GM23338 (cell line): ENCODE results near the gene IL22. TPM values are rescaled to one million over a fixed set of nuclear protein-coding genes. Genes with fewer than 3 reads are reported as not detected.

Experiments used
- ATAC-seq: fragments of 200-7000 bp; cut with Tn5 transposase; 3 replicates; pipeline ENCODE4 v1.9.1; 2020
- DNase-seq: peaks from one replicate; pipeline ENCODE4 v3.0.0-alpha.2; 2015; ENCODE audit warnings: low spot score
- H2AFZ ChIP-seq: fragments of 200-600 bp; sonication (generic); 2 replicates; pipeline ENCODE4 v1.8.0; 2016; ENCODE audit warnings: antibody characterized with exemption, mild to moderate bottlenecking, moderate library complexity
- H3F3A ChIP-seq: fragments of 200-600 bp; sonication (generic); replicated peaks from 2 replicates; pipeline ENCODE4 v1.8.0; 2017; ENCODE audit warnings: antibody characterized with exemption, mixed run types, low read depth
- H3K27ac ChIP-seq: fragments of 200-600 bp; sonication (generic); 2 replicates; pipeline ENCODE4 v1.6.1; 2016; ENCODE audit warnings: low read depth
- H3K27me3 ChIP-seq: fragments of 200-600 bp; sonication (generic); 2 replicates; pipeline ENCODE4 v1.8.0; 2016; ENCODE audit warnings: mild to moderate bottlenecking, mixed run types, moderate library complexity; ENCODE audit not compliant: insufficient read depth
- H3K36me3 ChIP-seq: fragments of 200-600 bp; sonication (generic); 2 replicates; pipeline ENCODE4 v1.8.0; 2016; ENCODE audit warnings: mild to moderate bottlenecking; ENCODE audit not compliant: insufficient read depth
- H3K4me1 ChIP-seq: fragments of 200-600 bp; sonication (generic); 2 replicates; pipeline ENCODE4 v1.8.0; 2016; ENCODE audit warnings: mild to moderate bottlenecking, moderate library complexity; ENCODE audit not compliant: insufficient read depth
- H3K4me2 ChIP-seq: fragments of 200-600 bp; sonication (generic); 2 replicates; pipeline ENCODE4 v1.7.1; 2017; ENCODE audit warnings: mixed run types
- H3K4me3 ChIP-seq: fragments of 200-600 bp; sonication (generic); 2 replicates; pipeline ENCODE4 v1.6.1; 2016; ENCODE audit warnings: mixed run types
- H3K79me2 ChIP-seq: fragments of 200-600 bp; sonication (generic); replicated peaks from 2 replicates; pipeline ENCODE4 v1.8.0; 2017; ENCODE audit warnings: mild to moderate bottlenecking; ENCODE audit not compliant: insufficient read depth
- H3K9me2 ChIP-seq: fragments of 200-600 bp; sonication (generic); 2 replicates; pipeline ENCODE4 v1.8.0; 2017; ENCODE audit not compliant: insufficient read depth
- H4K20me1 ChIP-seq: fragments of 200-600 bp; sonication (generic); replicated peaks from 2 replicates; pipeline ENCODE4 v1.8.0; 2017; ENCODE audit warnings: mild to moderate bottlenecking; ENCODE audit not compliant: insufficient read depth
- H3K27ac Mint-ChIP-seq: 2 replicates; pipeline ENCODE4 v1.8.0; 2020; ENCODE audit warnings: inconsistent platforms, mild to moderate bottlenecking, moderate library complexity, mixed read lengths
- H3K27me3 Mint-ChIP-seq: 3 replicates; pipeline ENCODE4 v1.8.0; 2022; ENCODE audit warnings: low read depth, mild to moderate bottlenecking, moderate library complexity, mixed read lengths, inconsistent platforms; ENCODE audit not compliant: insufficient read depth, poor library complexity
- H3K36me3 Mint-ChIP-seq: 3 replicates; pipeline ENCODE4 v1.8.0; 2021; ENCODE audit warnings: low read depth, mild to moderate bottlenecking, inconsistent platforms, moderate library complexity, mixed read lengths
- H3K4me1 Mint-ChIP-seq: 3 replicates; pipeline ENCODE4 v1.8.0; 2020; ENCODE audit warnings: mild to moderate bottlenecking, inconsistent platforms, mixed read lengths
- H3K4me3 Mint-ChIP-seq: 3 replicates; pipeline ENCODE4 v1.8.0; 2021; ENCODE audit warnings: moderate library complexity, mild to moderate bottlenecking, inconsistent platforms, mixed read lengths
- H3K9me3 Mint-ChIP-seq: 3 replicates; pipeline ENCODE4 v1.8.0; 2020; ENCODE audit warnings: moderate library complexity, mild to moderate bottlenecking, inconsistent platforms, mixed read lengths
- CREB1 ChIP-seq: fragments of 250-450 bp; sonication (Bioruptor Pico); IDR thresholded peaks from 2 replicates; pipeline ENCODE4 v1.5.0; 2020; ENCODE audit warnings: low read depth, mild to moderate bottlenecking, moderate library complexity
- EZH2 ChIP-seq: fragments of 200-600 bp; sonication (generic); IDR thresholded peaks from one replicate; pipeline ENCODE4 v1.8.0; 2017; ENCODE audit warnings: antibody characterized with exemption, mild to moderate bottlenecking, low read depth; ENCODE audit not compliant: unreplicated experiment
- EZH2phosphoT487 ChIP-seq: fragments of 200-600 bp; sonication (generic); IDR thresholded peaks from one replicate; pipeline ENCODE4 v1.8.1; 2018; ENCODE audit warnings: antibody characterized with exemption; ENCODE audit not compliant: unreplicated experiment
- JUNB ChIP-seq: IDR thresholded peaks from one replicate; pipeline ENCODE4 v1.6.1; 2016; ENCODE audit warnings: antibody characterized with exemption; ENCODE audit not compliant: unreplicated experiment
- NANOG ChIP-seq: IDR thresholded peaks from 2 replicates; pipeline ENCODE4 v1.6.1; 2016; ENCODE audit warnings: antibody characterized with exemption, borderline replicate concordance
- POLR2AphosphoS5 ChIP-seq: IDR thresholded peaks from 2 replicates; pipeline ENCODE4 v1.6.1; 2016; ENCODE audit warnings: antibody characterized with exemption, low read depth
- polyA plus RNA-seq: library from polyadenylated mRNA; unstranded; fragments of >200 nt; fragmentation: Nextera tagmentation; extraction: Ambion mirVana; gene quantifications from 2 replicates; pipeline ENCODE4 v1.2.1, GENCODE V29; 2016
- total RNA-seq: library from RNA; depleted of rRNA; stranded (reverse); fragments of >200 nt; shearing (Covaris generic); gene quantifications from 2 replicates; pipeline ENCODE4 v1.2.3, GENCODE V29; 2014
- TF ChIP-seq, protein P1 (sequence below): fragments of 250-450 bp; sonication (Bioruptor Pico); IDR thresholded peaks from 2 replicates; pipeline ENCODE4 v1.5.0; 2020; ENCODE audit warnings: mild to moderate bottlenecking, moderate library complexity
- TF ChIP-seq, protein P2 (sequence below): IDR thresholded peaks from one replicate; pipeline ENCODE4 v1.6.1; 2018; ENCODE audit warnings: antibody characterized with exemption; ENCODE audit not compliant: unreplicated experiment
- TF ChIP-seq, protein P3 (sequence below), 2 experiments: fragments of 200-600 bp in 1 of 2; sonication (generic) in 1 of 2; conservative IDR thresholded peaks; 2 replicates each; pipeline versions ENCODE4 v1.5.1 to v1.6.1; 2016 to 2017; ENCODE audit warnings: antibody characterized with exemption in 2 of 2, low read depth in 2 of 2, mild to moderate bottlenecking in 2 of 2, moderate library complexity in 1 of 2

IL22 gene
- total and polyA plus RNA-seq, 2 experiments from 2014 or later = not detected

DNA sequence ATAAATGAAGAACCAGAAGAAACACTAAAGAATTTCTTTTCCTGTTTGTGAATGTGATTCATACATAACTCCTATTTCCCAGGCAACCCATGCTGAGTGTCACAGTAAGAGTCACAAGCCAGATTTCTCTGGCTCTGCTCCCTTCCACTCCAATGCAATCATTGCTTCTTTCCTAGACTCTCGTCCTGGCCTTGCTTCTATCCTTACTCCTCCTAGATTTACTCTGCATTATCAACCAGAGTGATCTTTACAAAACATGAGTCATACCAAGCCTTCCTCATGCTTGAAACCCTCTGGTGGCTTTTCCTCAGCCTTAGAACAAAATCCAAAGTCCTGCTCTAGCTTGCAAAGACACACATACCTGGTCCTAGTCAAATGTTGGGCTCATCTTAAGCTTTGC, 13.3 kb downstream of the IL22 start:
- no peak overlapping the region for H3K27ac Mint-ChIP-seq
- TF ChIP-seq JUNB (no peak), CREB1 (CRISPR knock-in tag) (no peak), NANOG (no peak), EZH2 (no peak), EZH2phosphoT487 (no peak), POLR2AphosphoS5 (no peak)
- TF ChIP-seq, protein P1, sequence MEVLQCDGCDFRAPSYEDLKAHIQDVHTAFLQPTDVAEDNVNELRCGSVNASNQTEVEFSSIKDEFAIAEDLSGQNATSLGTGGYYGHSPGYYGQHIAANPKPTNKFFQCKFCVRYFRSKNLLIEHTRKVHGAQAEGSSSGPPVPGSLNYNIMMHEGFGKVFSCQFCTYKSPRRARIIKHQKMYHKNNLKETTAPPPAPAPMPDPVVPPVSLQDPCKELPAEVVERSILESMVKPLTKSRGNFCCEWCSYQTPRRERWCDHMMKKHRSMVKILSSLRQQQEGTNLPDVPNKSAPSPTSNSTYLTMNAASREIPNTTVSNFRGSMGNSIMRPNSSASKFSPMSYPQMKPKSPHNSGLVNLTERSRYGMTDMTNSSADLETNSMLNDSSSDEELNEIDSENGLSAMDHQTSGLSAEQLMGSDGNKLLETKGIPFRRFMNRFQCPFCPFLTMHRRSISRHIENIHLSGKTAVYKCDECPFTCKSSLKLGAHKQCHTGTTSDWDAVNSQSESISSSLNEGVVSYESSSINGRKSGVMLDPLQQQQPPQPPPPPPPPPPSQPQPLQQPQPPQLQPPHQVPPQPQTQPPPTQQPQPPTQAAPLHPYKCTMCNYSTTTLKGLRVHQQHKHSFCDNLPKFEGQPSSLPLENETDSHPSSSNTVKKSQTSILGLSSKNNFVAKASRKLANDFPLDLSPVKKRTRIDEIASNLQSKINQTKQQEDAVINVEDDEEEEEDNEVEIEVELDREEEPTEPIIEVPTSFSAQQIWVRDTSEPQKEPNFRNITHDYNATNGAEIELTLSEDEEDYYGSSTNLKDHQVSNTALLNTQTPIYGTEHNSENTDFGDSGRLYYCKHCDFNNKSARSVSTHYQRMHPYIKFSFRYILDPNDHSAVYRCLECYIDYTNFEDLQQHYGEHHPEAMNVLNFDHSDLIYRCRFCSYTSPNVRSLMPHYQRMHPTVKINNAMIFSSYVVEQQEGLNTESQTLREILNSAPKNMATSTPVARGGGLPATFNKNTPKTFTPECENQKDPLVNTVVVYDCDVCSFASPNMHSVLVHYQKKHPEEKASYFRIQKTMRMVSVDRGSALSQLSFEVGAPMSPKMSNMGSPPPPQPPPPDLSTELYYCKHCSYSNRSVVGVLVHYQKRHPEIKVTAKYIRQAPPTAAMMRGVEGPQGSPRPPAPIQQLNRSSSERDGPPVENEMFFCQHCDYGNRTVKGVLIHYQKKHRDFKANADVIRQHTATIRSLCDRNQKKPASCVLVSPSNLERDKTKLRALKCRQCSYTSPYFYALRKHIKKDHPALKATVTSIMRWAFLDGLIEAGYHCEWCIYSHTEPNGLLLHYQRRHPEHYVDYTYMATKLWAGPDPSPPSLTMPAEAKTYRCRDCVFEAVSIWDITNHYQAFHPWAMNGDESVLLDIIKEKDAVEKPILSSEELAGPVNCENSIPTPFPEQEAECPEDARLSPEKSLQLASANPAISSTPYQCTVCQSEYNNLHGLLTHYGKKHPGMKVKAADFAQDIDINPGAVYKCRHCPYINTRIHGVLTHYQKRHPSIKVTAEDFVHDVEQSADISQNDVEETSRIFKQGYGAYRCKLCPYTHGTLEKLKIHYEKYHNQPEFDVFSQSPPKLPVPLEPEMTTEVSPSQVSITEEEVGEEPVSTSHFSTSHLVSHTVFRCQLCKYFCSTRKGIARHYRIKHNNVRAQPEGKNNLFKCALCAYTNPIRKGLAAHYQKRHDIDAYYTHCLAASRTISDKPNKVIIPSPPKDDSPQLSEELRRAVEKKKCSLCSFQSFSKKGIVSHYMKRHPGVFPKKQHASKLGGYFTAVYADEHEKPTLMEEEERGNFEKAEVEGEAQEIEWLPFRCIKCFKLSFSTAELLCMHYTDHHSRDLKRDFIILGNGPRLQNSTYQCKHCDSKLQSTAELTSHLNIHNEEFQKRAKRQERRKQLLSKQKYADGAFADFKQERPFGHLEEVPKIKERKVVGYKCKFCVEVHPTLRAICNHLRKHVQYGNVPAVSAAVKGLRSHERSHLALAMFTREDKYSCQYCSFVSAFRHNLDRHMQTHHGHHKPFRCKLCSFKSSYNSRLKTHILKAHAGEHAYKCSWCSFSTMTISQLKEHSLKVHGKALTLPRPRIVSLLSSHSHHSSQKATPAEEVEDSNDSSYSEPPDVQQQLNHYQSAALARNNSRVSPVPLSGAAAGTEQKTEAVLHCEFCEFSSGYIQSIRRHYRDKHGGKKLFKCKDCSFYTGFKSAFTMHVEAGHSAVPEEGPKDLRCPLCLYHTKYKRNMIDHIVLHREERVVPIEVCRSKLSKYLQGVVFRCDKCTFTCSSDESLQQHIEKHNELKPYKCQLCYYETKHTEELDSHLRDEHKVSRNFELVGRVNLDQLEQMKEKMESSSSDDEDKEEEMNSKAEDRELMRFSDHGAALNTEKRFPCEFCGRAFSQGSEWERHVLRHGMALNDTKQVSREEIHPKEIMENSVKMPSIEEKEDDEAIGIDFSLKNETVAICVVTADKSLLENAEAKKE = no peak
- TF ChIP-seq, protein P2, sequence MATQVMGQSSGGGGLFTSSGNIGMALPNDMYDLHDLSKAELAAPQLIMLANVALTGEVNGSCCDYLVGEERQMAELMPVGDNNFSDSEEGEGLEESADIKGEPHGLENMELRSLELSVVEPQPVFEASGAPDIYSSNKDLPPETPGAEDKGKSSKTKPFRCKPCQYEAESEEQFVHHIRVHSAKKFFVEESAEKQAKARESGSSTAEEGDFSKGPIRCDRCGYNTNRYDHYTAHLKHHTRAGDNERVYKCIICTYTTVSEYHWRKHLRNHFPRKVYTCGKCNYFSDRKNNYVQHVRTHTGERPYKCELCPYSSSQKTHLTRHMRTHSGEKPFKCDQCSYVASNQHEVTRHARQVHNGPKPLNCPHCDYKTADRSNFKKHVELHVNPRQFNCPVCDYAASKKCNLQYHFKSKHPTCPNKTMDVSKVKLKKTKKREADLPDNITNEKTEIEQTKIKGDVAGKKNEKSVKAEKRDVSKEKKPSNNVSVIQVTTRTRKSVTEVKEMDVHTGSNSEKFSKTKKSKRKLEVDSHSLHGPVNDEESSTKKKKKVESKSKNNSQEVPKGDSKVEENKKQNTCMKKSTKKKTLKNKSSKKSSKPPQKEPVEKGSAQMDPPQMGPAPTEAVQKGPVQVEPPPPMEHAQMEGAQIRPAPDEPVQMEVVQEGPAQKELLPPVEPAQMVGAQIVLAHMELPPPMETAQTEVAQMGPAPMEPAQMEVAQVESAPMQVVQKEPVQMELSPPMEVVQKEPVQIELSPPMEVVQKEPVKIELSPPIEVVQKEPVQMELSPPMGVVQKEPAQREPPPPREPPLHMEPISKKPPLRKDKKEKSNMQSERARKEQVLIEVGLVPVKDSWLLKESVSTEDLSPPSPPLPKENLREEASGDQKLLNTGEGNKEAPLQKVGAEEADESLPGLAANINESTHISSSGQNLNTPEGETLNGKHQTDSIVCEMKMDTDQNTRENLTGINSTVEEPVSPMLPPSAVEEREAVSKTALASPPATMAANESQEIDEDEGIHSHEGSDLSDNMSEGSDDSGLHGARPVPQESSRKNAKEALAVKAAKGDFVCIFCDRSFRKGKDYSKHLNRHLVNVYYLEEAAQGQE = no peak
- TF ChIP-seq, protein P3, sequence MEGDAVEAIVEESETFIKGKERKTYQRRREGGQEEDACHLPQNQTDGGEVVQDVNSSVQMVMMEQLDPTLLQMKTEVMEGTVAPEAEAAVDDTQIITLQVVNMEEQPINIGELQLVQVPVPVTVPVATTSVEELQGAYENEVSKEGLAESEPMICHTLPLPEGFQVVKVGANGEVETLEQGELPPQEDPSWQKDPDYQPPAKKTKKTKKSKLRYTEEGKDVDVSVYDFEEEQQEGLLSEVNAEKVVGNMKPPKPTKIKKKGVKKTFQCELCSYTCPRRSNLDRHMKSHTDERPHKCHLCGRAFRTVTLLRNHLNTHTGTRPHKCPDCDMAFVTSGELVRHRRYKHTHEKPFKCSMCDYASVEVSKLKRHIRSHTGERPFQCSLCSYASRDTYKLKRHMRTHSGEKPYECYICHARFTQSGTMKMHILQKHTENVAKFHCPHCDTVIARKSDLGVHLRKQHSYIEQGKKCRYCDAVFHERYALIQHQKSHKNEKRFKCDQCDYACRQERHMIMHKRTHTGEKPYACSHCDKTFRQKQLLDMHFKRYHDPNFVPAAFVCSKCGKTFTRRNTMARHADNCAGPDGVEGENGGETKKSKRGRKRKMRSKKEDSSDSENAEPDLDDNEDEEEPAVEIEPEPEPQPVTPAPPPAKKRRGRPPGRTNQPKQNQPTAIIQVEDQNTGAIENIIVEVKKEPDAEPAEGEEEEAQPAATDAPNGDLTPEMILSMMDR (conservative IDR thresholded peaks at IDR 0.05; ENCODE audit: low read depth in 2 of 2) = no peak
- H3K4me2 ChIP-seq = no peak overlapping the region

More for the DNA sequence above, 13.3 kb downstream of the IL22 start:
- H3K27me3 Mint-ChIP-seq = no peaks in the 10 kb centered on the region
- H3K36me3 ChIP-seq = no peaks in the 10 kb centered on the region
- H3K27ac ChIP-seq = no peak overlapping the region
- H2AFZ ChIP-seq = no peak overlapping the region
- H3F3A ChIP-seq = no peaks in the 10 kb centered on the region
- no peak for ATAC-seq
- H3K4me3 Mint-ChIP-seq = no peak overlapping the region
- no peaks in the 10 kb centered on the region for H3K36me3 Mint-ChIP-seq
- H3K79me2 ChIP-seq = no peaks in the 10 kb centered on the region
- H3K9me3 Mint-ChIP-seq = no peaks in the 10 kb centered on the region
- H3K4me1 Mint-ChIP-seq = peaks cover 2% of the 10 kb centered on the region; the same call in 1 of the 3 replicates
- peaks cover 10% of the 10 kb centered on the region; the same call in 1 of the 2 replicates for H3K9me2 ChIP-seq
- H3K4me1 ChIP-seq = no peaks in the 10 kb centered on the region
- no peak overlapping the region for H3K4me3 ChIP-seq
- no peaks in the 10 kb centered on the region for H3K27me3 ChIP-seq
- DNase-seq = no peak
- no peaks in the 10 kb centered on the region for H4K20me1 ChIP-seq
